GM21529 (cell line): ENCODE results near the gene CREB3.

Experiments used
- ATAC-seq: cut with Tn5 transposase; IDR thresholded peaks from one replicate; pipeline ENCODE4 v1.9.1; 2021; ENCODE audit not compliant: unreplicated experiment

The CREB3 gene

DNA sequence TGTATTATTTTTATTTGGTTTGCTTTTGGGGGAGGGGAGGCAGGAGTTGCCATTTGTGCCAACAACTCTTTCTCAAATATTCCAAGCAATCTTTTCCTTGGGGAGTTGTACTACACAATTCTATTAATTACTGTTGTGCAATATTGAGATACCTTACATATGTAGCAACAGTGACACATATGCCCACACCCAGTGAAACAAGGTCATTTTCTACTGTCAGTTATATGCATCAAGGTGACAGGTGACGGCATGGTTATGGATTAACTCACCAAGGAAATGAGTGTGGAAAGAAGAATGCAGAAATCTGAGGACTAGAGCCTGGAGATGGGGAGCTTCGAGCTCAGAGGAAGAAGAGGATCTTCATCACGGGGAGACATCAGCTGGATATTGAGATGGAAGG is 39.5 kb downstream of the CREB3 start:
- ATAC-seq, result no peak

DNA sequence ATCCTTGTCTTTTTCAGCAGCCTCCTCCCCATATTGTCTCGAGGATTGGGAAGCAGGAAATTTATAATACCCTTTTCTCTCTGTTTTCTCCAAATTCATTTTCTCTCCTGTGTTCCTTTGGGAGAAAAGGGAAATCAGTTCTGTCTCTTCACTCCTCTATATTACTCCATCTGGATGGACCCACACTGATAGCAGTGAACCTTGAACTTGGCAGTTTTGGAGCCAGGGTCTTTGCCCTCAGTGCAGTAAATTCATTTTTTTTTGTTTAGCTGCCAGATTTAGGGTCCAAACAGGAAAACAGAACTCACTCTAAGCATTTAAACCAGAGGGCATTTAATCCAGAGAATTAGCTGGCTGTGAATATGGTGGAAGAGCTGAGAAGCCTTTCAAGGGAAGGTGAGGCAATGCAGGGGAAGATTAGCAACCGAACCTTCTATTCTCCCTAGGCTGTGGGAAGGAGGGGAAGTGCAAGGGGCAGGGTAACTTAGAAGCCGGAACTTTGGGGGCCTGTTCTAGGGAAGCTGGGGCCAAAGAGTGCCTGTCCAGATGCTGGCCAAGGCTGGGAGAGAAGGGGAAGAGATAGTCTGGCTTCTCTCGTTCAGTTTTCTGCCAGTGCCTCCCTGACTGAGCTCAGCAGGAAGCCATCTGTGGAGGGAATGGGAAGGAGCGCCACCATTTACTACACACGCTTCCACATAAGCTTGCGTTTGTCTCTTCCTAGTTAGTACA is 42.6 kb downstream of the CREB3 start:
- ATAC-seq, result no peak

DNA sequence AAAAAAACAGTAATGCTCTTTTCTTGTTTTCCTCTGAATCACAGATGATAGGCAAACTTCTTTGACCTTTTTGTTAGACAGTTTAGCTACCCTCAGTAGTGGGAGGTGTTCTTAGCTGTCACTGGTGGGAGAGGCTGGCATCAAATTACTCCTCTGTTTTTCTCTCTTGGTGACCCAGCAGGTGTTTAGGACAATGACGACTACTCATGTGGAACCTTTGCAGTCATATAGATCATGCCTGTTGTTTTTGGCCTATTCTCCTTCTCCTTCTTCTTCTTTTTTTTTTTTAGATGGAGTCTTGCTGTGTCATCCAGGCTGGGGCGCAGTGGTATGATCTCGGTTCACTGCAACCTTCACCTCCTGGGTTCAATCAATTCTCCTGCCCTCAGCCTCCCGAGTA is 43.6 kb downstream of the CREB3 start:
- no peak for ATAC-seq

DNA sequence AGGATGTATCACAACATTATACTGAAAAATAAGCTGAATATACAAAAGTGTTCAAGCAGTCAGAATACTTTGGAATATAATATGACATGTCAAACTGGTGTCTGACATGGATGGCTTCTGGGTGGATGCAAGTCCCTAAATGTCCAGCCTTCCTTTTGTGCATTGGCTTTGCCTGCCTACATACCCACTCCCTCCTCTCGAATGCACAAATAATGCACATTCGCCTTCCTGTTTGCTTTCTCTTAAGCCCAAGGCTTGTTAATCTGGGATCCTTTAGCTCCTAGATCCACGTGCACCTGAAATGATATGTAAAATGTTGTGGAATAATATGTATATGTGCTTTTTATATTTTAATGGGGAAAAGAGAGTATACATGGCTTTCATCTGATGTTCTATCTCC is 46.0 kb downstream of the CREB3 start:
- no peak for ATAC-seq

DNA sequence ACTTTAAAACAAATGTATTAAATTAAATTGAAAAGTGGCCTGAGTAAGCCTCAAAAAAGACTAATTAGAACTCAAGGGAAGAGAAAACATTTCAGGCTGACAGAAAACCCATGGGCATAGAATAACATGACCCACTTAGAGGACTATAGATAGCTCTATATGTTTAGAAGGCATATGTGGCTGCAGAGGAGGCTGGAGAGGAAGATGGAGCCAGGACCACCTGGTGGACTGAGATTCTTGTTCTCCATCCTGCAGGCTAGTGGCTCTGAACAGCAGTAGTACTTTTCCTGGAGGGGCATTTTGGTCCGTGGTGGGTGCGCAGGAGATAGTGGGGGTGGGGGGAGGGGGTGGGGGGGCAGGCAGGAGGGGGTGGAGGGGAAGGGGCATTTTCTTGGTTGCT is 48.6 kb downstream of the CREB3 start:
- ATAC-seq, result no peak

DNA sequence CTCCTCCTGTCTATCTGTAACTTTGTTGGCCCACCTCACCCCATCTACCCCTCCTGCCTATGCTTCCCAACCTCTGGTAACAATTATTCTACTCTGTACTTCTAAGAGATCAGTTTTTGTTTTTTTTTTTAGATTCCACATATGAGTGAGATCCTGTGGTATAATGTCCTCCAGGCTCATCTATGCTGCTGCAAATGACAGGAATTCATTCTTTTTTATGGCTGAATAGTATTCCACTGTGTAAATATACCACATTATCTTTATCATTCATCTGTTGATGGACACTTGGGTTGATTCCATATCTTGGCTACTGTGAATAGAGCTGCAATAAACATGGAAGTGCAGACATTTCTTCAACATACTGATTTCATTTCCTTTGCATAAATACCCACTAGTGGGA is 51.0 kb downstream of the CREB3 start:
- ATAC-seq, result no peak
